WERI-Rb-1 (cell line): Measurements from ENCODE around the gene MAML3.

Experiments
- DNase-seq: peaks from one replicate; pipeline ENCODE4 v3.0.0-alpha.2; 2020
- H3K27ac ChIP-seq: fragments of 250-450 bp; sonication (Bioruptor Pico); 2 replicates; pipeline ENCODE4 v1.5.1; 2020; ENCODE audit warnings: mild to moderate bottlenecking, moderate library complexity
- H3K27me3 ChIP-seq: fragments of 250-450 bp; sonication (Bioruptor Pico); 2 replicates; pipeline ENCODE4 v1.5.1; 2021; ENCODE audit warnings: mild to moderate bottlenecking, low read depth, moderate library complexity; ENCODE audit not compliant: insufficient read depth, severe bottlenecking
- H3K36me3 ChIP-seq: fragments of 250-450 bp; sonication (Bioruptor Pico); 2 replicates; pipeline ENCODE4 v1.5.1; 2020; ENCODE audit warnings: mild to moderate bottlenecking, moderate library complexity
- H3K4me3 ChIP-seq: 2 replicates; pipeline ENCODE4 v1.5.1; 2011; ENCODE audit warnings: low read depth, mild to moderate bottlenecking, control low read depth, low read length
- H3K9me3 ChIP-seq: fragments of 250-450 bp; sonication (Bioruptor Pico); 2 replicates; pipeline ENCODE4 v1.5.1; 2021; ENCODE audit warnings: mild to moderate bottlenecking, moderate library complexity; ENCODE audit not compliant: severe bottlenecking
- TF ChIP-seq, protein P1 (sequence below): IDR thresholded peaks from 2 replicates; pipeline ENCODE4 v1.5.1; 2011; ENCODE audit warnings: low read depth, mild to moderate bottlenecking, control low read depth, inconsistent platforms, low read length

MAML3 gene

DNA sequence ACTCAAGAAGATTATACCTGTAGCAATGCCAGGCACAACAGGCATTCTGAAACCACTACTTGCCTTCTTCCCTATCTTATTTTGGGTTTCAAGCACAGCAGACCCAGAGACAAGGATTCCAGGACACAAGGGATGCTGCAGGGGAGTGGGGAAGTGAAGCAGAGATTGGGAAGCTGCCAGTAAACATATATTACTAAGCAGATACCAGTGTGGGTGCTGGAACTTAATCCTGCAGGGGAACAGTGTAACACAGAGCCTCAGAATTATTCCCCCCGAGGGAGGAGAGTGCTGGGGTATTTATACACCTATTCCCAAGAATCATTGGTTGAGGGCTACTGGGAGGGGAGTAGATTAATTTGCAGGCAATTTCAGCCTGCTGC, 33.3 kb upstream of the MAML3 start:
- DNase-seq = no peak
- H3K4me3 ChIP-seq = no peak overlapping the region
- TF ChIP-seq, protein P1, sequence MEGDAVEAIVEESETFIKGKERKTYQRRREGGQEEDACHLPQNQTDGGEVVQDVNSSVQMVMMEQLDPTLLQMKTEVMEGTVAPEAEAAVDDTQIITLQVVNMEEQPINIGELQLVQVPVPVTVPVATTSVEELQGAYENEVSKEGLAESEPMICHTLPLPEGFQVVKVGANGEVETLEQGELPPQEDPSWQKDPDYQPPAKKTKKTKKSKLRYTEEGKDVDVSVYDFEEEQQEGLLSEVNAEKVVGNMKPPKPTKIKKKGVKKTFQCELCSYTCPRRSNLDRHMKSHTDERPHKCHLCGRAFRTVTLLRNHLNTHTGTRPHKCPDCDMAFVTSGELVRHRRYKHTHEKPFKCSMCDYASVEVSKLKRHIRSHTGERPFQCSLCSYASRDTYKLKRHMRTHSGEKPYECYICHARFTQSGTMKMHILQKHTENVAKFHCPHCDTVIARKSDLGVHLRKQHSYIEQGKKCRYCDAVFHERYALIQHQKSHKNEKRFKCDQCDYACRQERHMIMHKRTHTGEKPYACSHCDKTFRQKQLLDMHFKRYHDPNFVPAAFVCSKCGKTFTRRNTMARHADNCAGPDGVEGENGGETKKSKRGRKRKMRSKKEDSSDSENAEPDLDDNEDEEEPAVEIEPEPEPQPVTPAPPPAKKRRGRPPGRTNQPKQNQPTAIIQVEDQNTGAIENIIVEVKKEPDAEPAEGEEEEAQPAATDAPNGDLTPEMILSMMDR = no peak
- no peaks in the 10 kb centered on the region for H3K36me3 ChIP-seq
- no peaks in the 10 kb centered on the region for H3K27me3 ChIP-seq
- no peak overlapping the region for H3K27ac ChIP-seq
- H3K9me3 ChIP-seq = no peaks in the 10 kb centered on the region

DNA sequence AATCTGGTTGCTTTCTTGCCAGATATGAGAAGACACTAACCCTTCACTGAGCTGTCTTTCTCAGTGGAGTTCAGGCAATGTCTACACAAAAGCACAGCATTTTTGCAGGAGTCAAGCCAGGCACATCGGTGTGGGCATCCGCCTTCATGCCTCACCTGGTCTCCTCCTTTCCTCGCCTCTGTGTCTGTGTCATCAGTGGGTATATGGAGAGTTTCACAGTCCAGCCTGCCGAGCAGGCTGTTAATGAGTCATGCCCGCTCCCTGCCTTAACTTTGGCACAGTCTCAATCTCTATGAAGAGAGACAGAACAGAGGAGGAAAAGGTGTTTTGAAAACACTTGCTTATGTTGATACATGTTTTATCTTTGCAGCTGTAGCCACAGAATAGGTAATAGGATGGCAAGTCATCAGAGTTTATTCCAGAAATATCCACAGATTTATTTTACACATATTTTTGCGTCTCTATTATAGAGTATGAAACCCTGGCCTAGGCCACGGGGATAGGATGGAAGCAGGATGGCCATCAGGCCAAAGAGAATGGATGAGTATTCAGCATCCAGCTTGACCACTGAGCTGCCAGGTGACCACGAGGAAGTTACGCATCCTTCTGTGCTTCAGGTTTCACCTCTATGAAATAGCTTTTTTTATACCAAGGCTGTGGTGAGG, 32.8 kb upstream of the MAML3 start:
- no peak for DNase-seq
- Histone ChIP-seq H3K27me3 (no peaks in the 10 kb centered on the region), H3K27ac (no peak overlapping the region), H3K4me3 (no peak overlapping the region), H3K36me3 (no peaks in the 10 kb centered on the region), H3K9me3 (no peaks in the 10 kb centered on the region)
- TF ChIP-seq, protein P1 = no peak

DNA sequence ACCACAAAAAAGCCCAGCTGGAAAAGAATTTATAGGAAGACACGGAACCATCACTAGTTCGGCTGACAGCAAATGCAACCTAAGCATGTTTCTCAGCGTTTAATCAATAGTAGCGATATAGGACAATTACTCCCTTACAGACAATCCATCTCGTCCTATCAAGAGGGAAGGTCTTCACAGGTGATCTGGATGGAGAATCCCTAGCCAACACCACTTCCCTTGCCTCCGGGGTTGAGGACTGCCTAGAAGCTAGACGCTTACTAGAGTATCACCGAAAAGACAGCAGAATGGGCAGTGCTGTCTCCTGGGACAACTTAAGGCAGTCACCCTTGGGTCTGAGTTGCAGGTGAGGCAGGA, 32.1 kb upstream of the MAML3 start:
- Histone ChIP-seq H3K27me3 (no peaks in the 10 kb centered on the region), H3K36me3 (no peaks in the 10 kb centered on the region), H3K27ac (no peak overlapping the region), H3K4me3 (no peak overlapping the region), H3K9me3 (no peaks in the 10 kb centered on the region)
- TF ChIP-seq, protein P1 = no peak
- no peak for DNase-seq

DNA sequence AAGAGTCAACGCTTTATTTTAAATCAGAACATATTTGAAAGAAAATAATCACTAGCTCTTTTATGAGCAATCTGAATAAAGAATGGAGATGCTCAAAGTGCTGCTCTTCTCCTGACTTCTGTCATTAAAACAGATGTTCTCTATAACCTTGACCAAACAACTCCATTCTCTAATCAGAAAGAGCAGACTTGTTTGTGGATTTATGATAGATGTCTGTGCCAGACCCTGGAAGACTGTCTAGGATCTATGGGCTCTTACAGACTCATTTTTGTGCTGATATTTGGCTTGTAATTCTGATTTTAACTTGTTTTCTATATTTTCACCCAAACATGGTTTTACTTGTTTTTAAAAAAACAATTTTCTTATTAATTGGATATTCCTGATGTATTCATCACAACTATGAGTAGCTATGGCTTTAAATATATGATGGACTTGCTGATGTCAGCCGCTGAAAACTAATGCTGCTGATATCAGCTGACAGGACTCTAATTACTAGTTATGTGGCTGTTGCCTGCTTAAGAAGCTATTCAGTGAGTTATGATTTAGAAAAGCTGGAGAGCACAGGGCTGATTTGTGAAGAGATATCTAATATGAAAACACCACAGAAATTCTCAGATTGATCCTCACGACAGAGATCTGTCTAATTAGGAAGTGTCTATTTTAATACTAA, 31.6 kb upstream of the MAML3 start:
- DNase-seq = no peak
- TF ChIP-seq, protein P1 = no peak

DNA sequence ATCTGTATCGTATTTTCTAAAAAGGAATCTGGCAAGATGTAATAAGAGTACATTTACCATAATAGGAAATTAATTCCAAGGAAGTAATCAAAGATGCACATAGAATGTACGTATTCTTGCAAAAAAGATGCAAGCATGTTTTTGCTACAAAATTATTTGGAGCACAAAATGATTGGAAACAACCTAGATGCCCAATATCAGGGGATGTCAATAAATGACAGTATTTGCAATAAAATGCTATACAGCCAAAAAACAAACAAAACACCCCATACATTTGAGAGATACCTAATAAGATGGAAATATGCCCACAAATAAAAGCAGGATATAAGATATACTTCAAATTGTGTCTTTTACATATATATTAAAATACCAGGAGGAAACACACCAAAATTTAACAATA, 29.3 kb upstream of the MAML3 start:
- Histone ChIP-seq H3K27ac (no peak overlapping the region), H3K36me3 (no peaks in the 10 kb centered on the region)

More for the DNA sequence above, 31.6 kb upstream of the MAML3 start:
- Histone ChIP-seq H3K9me3 (no peaks in the 10 kb centered on the region), H3K27me3 (no peaks in the 10 kb centered on the region), H3K36me3 (no peaks in the 10 kb centered on the region), H3K4me3 (no peak overlapping the region), H3K27ac (no peak overlapping the region)

More for the DNA sequence above, 29.3 kb upstream of the MAML3 start:
- no peaks in the 10 kb centered on the region for H3K9me3 ChIP-seq
- H3K4me3 ChIP-seq = no peak overlapping the region
- TF ChIP-seq, protein P1 = no peak
- H3K27me3 ChIP-seq = no peaks in the 10 kb centered on the region
- no peak for DNase-seq
